HG03095 (cell line): ENCODE data around the gene ENTHD1.
"Not testable (repeated sequence)": the region's sequence is repeated elsewhere in the genome, so short reads cannot be mapped to it uniquely, and the experiment has no call there.

Experiments used
- ATAC-seq: cut with Tn5 transposase; IDR thresholded peaks from one replicate; pipeline ENCODE4 v1.9.1; 2021; ENCODE audit warnings: moderate library complexity; ENCODE audit not compliant: unreplicated experiment

Gene ENTHD1

DNA sequence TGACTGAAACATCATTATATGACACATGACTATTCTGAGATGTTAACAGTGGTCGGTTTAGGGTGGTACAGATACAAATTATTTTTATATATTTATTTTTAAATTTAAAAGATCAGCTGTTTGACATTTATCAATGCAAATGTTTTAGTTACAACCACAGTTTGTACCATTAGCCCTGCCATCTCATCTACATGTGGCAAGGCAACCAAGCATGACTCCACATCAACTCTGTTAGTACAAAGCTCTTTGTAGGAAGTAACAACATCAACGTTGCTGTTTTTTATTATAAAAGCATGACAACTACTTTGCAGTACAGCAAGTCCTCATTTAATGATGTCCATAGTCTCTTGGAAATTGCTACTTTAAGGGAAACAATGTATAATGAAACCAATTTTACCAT lies 40.8 kb downstream of the ENTHD1 start:
- ATAC-seq: no peak

DNA sequence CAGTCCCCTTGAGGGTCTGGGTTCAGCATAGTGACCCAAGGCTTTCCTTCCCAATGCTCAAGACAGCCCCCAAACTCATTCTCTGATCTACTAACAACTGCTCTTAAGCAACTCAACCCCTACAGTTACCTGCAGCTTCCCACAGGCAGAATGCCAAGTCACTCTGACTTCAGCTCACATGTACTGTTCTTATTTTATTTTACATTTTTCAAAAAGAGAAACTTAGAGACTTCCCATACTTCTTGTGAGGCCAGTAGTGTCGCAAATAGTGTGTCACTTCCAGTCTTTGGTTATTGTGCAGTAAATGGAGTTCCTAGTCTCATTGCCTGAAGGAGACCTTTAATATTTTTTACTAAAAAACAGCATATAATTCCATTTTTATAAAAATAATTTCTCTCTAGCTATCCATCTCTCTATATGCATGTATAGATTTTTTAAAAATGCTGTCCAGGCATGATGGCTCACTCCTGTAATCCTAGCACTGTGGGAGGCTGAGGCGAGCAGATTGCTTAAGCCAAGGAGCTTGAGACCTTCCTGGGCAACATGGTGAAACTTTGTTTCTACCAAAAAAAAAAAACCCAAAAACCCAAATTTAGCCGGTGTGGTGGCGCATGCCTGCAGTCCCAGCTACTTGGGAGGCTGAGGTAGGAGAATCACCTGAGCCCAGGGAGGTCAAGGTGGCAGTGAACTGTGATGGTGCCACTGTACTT lies 41.8 kb downstream of the ENTHD1 start:
- ATAC-seq: no peak

DNA sequence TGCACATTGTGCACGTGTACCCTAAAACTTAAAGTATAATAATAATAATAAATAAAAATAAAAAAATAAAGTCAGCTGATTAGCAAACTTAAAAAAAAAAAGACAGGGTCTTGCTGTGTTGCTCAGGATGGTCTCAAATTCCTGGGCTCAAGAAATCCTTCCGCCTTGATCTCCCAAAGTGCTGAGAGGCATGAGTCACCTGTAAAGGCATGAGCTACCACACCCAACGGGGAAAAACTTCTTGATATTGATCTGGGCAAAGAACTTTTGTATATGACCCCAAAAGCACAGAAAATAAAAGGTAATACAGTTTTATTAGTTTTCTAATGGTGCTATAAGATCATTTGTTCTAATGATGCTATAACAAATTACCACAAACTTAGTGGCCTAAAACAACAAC lies 46.1 kb downstream of the ENTHD1 start:
- no peak for ATAC-seq

DNA sequence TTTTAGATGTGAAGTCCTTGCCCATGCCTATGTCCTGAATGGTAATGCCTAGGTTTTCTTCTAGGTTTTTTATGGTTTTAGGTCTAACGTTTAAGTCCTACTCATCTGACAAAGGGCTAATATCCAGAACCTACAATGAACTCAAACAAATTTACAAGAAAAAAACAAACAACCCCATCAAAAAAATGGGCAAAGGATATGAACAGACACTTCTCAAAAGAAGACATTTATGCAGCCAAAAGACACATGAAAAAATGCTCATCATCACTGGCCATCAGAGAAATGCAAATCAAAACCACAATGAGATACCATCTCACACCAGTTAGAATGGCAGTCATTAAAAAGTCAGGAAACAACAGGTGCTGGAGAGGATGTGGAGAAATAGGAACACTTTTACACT lies 47.0 kb downstream of the ENTHD1 start:
- ATAC-seq: not testable (repeated sequence)

DNA sequence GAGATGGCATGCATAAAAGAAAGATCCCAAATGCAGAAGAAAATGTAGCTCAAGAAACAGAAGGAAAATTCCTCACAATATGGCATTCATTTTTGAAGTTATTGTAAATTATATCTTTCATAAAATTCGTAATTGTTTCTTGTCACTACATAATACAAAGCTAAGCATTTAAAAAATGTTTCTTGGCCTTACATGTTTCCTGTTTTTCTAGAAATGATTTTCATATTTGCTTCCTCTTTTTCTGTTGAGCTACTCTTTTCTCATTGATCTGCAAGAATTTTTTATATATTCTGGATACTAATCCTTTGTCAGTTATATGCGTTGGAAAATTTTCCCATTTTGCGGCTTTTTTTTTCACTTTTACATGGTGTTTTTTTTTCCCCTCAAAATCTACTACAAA lies 48.0 kb downstream of the ENTHD1 start:
- ATAC-seq: no peak

DNA sequence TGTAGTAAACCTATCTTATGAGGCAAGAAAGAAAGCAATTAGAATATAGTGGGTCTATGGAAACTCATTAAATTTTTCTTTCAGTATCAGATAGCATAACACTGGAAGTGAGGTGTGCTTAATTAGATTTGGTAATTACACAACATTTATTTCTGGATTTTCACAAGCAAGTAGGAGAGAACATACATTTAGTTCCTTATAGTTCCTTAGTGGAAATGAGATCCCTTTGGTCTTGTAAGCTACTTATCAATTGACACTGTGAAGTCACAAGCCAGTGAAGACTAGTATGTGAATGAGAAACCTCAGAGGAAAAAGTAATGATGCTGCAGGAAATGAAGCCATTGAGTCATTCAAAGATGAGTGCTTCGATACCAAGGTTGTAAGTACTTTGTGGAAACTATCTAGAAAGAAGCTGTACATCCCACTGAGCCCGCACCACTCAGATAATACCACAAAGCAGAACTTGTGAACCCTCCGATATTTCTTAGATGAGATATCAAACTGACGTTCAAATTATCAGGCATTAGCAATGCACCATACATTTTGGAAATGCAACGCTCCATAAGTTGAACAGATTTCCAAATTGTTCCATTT lies 53.5 kb downstream of the ENTHD1 start:
- ATAC-seq: no peak

DNA sequence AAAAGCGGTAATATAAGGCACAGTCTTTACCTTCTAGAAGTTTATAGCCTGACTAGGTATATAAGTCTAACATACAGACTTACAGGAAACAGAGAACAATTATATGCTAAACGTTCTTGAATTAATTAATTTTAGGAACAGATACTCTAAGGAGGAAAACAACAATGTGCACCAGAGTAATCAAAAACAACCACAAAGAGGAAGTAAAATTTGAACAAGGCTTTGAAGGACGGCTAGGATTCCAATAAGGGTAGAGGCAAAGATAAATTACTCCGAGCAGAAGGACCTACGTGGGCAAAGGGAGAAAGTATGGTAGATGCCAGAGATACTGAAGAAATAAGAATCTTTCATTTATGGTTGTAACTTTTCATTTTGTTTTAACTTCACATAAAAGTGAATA lies 54.4 kb downstream of the ENTHD1 start:
- no peak for ATAC-seq

DNA sequence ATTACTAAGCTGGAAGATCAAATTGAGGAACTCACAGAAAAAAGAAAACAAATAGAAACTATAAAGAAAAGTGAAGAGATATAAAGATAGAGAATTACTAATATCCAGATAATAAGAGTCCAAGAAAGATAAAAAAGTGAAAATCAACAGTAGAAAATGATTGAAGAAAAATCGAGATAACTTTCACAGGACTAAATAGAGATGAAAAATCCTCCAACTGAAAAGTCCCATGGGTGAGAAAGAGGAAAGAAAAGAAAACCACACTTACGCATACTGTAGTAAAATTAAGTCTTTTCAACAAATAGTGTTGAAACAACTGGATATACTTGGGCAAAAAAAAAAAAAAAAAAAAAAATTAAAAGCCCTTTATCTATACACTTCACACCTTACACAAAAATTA lies 60.0 kb downstream of the ENTHD1 start:
- no peak for ATAC-seq

DNA sequence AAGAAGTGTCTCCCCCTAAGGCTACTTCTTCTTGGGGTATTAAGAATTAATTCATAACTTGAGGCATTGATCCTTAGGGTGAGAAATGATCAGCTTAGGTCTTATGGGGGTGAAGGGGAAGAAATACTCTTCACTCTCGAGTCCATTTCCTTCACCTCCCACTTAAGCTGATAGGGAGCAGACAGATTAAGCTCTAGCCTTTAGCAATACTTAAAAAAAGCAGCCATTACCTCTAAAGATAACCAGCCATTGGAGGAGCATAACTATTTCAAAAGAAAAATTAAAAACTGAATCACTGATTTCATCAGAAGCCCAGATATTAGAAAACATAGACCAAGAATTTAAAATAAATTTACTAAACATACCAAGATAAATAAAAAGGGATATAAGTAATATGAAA lies 60.5 kb downstream of the ENTHD1 start:
- ATAC-seq: no peak

DNA sequence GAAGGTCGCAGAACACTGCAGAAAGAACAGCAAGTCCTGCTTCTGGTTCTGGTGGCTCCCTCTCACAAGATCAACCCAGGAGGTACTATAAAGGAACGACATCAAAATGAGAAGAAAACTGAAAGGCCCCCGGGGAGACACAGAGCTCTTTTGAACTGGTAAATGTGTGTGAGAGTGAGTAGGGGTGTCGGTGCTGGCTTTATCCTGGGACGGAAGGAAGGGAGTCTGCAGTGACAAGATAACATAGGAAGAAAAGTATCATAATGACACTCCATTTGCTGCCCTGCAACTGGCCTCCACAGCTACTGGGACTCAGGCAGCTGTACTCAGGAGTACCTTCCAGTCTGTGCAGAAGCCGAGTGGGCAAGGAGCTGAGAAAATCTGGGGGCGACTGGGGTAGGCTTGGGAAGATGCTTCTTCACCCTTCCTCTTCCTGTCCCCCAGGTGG lies 60.9 kb downstream of the ENTHD1 start:
- ATAC-seq: no peak

DNA sequence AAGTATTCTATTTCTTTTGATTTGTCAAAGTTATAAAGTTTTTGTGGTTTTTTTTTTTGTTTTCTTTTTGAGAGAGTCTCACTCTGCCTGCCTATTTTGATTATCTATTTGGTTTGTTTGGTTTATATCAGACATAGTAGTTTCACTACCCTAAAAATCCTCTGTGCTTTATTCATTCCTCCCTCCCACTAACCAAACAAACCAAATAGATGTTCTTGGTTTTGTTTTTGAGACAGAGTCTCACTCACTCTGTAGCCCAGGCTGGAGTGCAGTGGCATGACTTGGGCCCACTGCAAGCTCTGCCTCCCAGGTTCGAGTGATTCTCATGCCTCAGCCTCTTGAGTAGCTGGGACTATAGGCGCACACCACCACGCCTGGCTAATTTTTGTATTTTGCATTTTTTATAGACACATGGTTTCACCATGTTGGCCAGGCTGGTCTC lies 67.9 kb downstream of the ENTHD1 start:
- peak; percentile 66 for ATAC-seq

DNA sequence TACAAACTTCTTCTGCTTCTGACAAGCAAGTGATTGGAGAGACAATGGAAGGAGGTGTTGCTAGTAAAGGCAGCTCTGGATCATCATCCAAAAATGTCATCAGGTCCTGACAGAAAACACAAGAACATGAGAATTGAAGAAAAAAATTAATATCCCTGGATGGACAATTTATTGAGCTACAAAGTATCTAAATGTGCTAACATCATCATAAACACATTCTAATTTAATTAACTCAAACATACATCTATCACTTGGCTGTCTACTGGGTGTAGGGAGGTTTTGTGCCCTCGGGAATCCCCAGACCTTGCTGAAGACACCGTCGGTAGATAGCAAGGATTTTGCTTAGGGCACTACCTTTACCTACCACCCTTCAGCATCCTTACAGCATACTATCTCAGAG lies 72.6 kb downstream of the ENTHD1 start:
- ATAC-seq: no peak

DNA sequence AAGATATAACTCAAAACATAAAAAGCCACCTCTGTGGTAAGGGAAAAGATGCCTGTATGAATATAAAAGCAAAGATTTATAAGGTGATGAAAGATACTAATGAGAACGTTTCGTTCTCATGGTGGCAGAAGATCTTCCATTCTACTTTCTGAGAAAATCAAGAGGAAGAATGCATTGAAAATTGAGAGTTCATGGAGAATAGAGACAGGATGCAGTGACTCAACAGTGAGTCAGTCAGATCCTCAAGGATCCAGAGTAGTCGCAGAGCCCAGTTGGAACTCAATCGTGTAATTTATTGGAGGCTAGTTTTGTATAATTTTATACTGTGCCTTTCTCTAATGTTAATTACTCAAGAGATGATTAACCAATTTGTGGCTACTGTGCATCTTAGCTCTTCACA lies 73.3 kb downstream of the ENTHD1 start:
- no peak for ATAC-seq

DNA sequence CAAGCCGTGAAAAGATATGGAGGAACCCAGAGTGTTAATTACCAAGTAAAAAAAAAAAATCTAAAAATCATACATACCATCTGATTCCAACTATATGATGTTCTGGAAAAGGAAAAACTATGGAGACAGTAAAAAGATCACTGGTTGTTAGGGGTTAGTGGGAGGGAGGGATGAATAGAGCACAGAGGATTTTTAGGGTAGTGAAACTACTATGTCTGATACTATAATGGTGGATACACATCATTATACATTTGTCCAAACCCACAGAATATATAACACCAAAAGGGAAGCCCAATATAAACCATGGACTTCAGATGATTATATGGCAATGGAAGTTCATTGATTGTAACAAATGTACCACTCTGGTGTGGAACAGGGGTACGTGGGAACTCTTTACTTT lies 74.1 kb downstream of the ENTHD1 start:
- no peak for ATAC-seq

DNA sequence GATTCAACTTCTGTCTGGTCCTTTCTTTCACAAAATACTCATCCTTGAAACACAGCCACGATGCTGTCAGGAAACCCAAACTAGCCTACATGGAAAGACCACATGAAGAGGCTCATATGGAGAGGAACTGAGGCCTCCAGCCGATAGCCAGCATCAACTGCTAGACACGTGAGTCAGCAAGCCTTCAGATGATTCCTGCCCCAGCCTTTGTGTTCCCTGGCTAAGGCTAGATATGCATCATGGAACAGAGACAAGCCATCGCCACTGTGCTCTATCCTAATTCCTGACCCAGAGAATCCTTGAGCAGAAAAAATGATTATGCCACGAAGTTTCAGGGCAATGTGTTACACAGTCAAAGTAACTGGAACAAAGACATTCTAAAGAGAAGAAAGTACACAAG lies 75.5 kb downstream of the ENTHD1 start:
- ATAC-seq: no peak

DNA sequence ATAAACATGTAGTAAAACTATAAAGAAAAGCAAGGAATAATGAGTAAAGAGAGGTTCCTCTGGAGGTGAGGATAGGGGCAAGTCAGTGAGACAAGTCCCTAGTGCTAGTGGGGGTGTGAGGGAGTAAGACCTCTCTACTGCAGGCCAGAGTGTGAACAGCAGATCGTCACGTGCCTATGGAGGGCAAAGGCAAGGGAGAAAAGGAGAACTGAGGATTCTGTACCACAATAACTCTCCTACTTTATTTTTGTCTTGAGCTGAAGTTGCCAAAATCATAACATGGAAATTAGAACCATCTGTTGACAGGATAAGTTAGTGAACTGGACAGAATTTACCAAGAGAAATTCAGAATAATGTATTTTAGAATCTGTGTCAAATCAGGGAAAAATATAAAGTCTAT lies 77.6 kb downstream of the ENTHD1 start:
- no peak for ATAC-seq

DNA sequence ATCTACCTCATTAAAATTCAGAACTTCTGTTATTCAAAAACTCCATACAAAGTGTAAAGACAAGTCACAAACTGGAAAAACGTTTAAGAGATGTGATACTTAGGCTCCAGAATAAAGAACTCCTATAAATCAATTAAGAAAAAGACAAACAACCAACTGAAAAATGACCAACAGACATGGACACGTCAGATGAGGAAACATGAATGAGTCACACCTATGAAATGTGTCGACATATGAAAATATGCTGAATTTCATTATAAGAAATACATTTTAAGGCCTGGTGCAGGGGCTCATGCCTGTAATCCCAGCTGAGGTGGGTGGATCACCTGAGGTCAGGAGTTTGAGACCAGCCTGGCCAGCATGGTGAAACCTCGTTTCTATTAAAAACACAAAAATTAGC lies 78.7 kb downstream of the ENTHD1 start:
- no peak for ATAC-seq

DNA sequence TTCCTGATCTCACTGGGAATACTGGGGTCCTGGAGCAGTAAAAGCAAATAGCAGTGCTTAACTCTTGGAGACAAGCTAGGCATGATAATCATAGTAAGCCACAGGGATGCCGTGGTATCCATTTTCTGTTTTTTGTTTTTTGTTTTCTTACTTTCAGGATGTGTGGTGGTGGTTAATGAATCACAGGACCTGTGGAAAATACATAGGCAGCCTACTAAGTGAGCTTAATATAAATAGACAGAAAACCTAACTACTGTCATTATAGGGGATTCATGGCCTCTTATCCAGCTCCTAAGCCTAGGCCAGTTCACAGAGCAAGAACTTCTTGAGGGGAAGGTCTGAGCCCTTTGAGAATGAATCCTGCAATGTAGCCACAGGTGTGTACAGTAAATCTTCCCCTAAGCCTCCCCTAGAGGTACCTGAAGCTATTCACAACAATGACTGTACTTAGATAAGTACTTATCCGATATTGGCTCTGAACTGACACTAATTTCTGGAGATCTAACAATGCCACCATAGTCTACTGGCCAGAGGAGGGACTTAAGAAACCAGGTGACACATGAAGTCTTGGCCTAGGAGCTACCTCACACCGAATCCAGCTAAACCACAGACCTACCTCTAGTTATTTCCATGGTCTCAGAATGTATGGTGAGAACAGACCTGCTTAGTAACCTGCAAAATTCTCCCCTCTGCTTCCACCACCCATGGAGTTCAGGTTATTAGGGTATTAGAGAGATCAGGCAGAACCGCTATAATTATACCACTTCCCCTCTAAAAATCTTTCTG lies 83.6 kb downstream of the ENTHD1 start:
- ATAC-seq: no peak

DNA sequence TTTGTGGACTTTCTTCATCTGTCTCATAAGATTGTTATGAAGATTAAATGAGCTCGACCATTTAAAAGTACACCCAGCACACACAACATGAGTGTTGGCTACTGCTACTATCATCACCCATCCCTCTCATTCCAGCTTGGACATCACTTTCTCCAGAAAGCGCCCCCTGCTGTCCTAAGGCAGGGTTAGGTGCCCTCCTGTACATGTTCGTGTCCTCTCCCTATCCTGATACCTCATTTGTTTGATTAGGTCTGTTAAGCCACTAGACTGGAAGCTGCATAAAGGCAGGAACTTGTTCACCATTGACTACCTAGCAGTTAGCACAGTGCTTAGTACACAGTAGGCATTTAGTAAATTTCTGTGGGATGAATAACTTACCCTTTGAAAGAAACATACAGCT lies 85.5 kb downstream of the ENTHD1 start:
- no peak for ATAC-seq

DNA sequence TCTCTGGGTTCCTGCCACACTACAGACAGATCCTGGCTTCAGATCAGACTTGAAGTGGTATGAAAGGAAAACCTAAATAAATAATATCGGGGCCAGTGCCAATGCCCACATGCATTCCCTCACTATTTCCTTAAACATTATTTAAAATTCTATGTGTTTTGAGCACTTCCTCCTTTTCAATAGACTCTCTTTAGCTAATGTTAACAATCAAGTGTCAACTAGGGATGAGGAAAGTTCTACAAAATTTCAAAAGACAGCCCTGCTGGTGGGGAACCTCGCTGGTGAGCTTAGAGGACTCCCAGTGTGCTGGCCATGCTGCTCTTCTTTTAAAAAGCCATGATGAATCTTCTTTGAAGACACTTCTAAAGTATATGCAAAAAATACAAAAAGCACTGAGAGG lies 87.5 kb downstream of the ENTHD1 start:
- no peak for ATAC-seq

DNA sequence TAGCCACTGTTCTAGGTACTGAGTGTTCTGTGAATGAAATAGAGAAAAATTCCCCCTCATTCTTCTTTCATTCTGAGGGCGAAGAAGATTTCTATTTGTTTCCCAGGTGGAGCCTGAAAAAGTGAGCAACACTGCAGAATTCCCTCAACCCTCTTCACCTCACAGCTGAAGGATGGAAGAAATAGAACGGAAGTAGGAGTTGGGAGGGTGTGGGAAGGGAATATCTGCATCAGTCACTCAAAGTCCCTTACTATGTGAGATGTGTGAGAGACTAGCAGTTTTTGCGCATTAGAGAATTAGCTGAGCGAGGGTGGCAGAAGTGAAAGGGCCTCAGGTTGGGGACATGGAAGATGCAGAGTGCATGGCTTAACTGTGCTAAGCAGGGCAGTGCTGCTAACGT lies 88.4 kb downstream of the ENTHD1 start:
- ATAC-seq: no peak

DNA sequence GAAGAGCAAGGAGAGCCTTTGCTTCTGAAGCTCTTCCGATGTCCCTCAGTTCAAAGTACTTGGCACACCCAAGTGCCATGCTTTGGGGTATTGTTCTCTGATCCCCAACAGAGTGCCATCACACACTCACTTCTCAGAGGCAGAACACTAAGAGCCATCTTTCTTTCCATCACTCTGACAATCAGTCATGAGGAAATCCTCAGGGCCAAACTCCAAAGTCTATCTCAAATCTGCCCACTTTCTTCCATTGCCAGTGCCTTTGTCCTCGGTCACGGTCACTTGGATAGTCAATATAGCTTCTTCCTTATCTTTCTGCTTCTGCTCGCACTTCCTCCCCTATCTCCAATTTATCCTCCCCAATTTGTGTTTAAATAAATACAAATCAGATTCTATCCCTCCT lies 90.9 kb downstream of the ENTHD1 start:
- ATAC-seq: no peak
